Neutrophil (primary cell): ENCODE results near the gene ABR.
"Not testable (repeated sequence)": the region's sequence is repeated elsewhere in the genome, so short reads cannot be mapped to it uniquely, and the experiment has no call there.

Experiments
- H3K27ac ChIP-seq: fragments of 200-600 bp; sonication (generic); 2 replicates; pipeline ENCODE4 v1.5.1; 2016; ENCODE audit warnings: mild to moderate bottlenecking, moderate library complexity
- H3K27me3 ChIP-seq: fragments of 200-600 bp; sonication (generic); 2 replicates; pipeline ENCODE4 v1.6.0; 2016; ENCODE audit warnings: mild to moderate bottlenecking
- H3K36me3 ChIP-seq: fragments of 200-600 bp; sonication (generic); 2 replicates; pipeline ENCODE4 v1.5.1; 2017
- H3K4me1 ChIP-seq, 2 experiments: fragments of 200-600 bp in 1 of 2; sonication (generic) in 1 of 2; 1 replicate in 1 of 2; 2 replicates in 1 of 2; pipeline versions ENCODE4 v1.5.1 to v1.6.1; 2013 to 2016; ENCODE audit warnings: low read depth in 1 of 2, low read length in 1 of 2, mild to moderate bottlenecking in 1 of 2, moderate library complexity in 1 of 2; ENCODE audit not compliant: control insufficient read depth in 1 of 2, insufficient read depth in 1 of 2
- H3K4me3 ChIP-seq, 2 experiments: fragments of 200-600 bp in 1 of 2; sonication (generic) in 1 of 2; 1 replicate in 1 of 2; 2 replicates in 1 of 2; pipeline ENCODE4 v1.5.1; 2013 to 2016; ENCODE audit warnings: low read depth in 1 of 2, low read length in 1 of 2, mild to moderate bottlenecking in 1 of 2, moderate library complexity in 1 of 2
- H3K9me3 ChIP-seq: fragments of 200-600 bp; sonication (generic); 2 replicates; pipeline ENCODE4 v1.5.1; 2016
- CTCF ChIP-seq: fragments of 200-600 bp; sonication (generic); IDR thresholded peaks from 2 replicates; pipeline ENCODE4 v1.5.1; 2016; ENCODE audit warnings: antibody characterized with exemption

The ABR gene

GRCh38 chr17:1156864-1157263 lies 22.9 kb downstream of the ABR start:
- no peak overlapping the region for H3K4me3 ChIP-seq
- TF ChIP-seq CTCF = no peak
- no peaks in the 10 kb centered on the region for H3K9me3 ChIP-seq
- H3K27me3 ChIP-seq = no peaks in the 10 kb centered on the region
- no peaks in the 10 kb centered on the region for H3K36me3 ChIP-seq
- no peaks in the 10 kb centered on the region for H3K4me1 ChIP-seq
- no peak overlapping the region for H3K27ac ChIP-seq

DNA sequence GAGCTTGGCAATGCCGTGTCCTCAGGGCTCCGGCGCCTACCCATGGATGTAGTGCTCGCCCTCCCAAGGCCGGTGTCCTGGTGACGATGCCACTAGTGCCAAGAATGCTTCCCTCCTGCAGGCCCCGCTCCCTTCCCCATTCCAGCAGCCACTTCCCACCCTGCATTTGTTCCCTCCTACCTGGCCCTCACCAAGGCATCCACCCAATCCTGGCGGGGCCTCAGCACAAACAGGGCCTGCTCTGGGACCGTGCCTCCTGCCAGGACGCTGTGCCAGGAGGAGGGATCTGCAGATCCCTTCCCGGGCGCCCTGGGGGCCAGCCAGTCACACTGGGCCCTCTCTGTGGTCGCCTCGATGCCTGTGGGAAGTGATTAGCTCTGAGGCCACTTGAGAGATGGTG lies 25.1 kb downstream of the ABR start:
- Histone ChIP-seq H3K36me3 (no peaks in the 10 kb centered on the region), H3K4me3 (no peak overlapping the region), H3K27ac (no peak overlapping the region), H3K4me1 (no peaks in the 10 kb centered on the region), H3K9me3 (no peaks in the 10 kb centered on the region), H3K27me3 (no peaks in the 10 kb centered on the region)
- TF ChIP-seq CTCF = no peak

DNA sequence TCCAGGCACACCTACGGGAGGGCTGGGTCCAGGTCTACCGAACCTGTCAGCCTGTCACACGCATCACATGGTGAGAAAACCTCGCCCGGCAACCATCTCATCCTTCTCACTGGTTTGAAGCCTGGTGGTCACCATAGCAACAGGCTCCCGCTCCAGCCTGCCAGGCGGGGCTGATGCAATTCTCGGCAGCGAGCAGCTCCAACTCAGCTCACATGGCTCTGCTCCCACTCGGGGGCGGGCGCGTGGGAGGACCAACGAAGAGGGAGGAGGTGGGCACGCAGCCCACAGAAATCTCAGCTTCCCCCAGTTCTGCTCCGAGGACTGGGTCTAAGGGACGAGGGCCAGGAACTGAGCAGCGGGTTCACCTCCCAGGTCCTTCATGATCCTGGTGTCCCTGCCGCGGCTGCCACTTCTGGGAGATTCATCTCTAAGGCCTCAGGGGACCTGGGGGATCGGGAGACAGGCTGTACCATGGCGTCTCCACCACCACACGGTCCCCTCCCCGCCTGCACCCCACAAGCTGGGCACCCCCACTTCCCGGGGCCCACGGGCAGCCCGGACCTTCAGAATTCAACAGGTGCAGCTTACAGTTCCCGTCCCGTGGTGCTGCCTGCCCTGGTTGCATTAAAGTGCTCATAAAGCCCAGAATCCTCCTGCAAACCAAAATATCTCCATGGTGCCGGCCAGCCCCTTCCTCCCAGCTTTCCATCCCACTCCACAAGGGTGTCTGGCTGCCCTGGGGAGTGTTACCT lies 25.8 kb downstream of the ABR start:
- Histone ChIP-seq H3K27ac (no peak overlapping the region), H3K4me3 (no peak overlapping the region), H3K9me3 (no peaks in the 10 kb centered on the region), H3K27me3 (no peaks in the 10 kb centered on the region), H3K36me3 (no peaks in the 10 kb centered on the region), H3K4me1 (no peaks in the 10 kb centered on the region)
- TF ChIP-seq CTCF = no peak

- not testable (repeated sequence) for H3K4me3 ChIP-seq, H3K9me3 ChIP-seq, H3K36me3 ChIP-seq, H3K4me1 ChIP-seq, H3K27ac ChIP-seq, H3K27me3 ChIP-seq
Measured at GRCh38 chr17:1152582-1152981, 27.2 kb downstream of the ABR start.

DNA sequence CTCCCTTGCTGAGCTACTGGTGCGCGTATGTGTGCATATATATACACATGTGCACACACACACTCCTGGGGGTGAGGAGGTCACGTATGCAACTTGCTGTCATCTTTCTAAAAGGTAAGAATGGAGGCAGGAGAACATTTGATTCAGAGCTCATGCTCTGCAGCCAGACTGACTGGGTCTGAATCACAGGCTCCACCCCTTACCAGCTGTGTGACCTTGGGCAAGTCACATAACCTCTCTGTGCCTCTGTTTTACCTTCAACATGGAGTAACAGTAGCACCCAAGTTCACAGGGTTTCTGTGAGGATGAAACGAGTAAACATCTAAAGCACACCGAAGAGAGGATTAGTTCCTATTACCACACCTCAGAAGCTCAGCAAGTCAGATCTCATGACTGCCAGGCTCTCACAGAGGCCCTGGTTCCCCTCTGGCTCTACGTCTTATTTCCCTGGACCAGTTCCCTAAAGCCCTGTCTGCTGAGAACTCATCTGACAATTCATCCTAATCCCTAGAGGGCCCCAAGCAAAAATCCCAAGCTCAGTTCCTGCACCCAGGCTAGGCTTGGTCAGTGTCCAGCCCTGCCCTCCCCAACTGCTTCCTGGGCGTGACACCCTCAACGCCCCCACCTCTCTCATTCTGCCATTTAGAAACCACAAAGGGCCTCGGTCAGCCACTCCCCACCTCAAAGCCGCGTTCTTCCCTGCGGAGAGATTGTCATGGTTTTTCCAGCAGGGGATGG lies 28.7 kb downstream of the ABR start:
- H3K4me1 ChIP-seq = no peaks in the 10 kb centered on the region
- H3K27me3 ChIP-seq = no peaks in the 10 kb centered on the region
- H3K4me3 ChIP-seq = no peak overlapping the region
- H3K27ac ChIP-seq = no peak overlapping the region
- no peak for TF ChIP-seq CTCF
- no peaks in the 10 kb centered on the region for H3K9me3 ChIP-seq
- H3K36me3 ChIP-seq = no peaks in the 10 kb centered on the region

DNA sequence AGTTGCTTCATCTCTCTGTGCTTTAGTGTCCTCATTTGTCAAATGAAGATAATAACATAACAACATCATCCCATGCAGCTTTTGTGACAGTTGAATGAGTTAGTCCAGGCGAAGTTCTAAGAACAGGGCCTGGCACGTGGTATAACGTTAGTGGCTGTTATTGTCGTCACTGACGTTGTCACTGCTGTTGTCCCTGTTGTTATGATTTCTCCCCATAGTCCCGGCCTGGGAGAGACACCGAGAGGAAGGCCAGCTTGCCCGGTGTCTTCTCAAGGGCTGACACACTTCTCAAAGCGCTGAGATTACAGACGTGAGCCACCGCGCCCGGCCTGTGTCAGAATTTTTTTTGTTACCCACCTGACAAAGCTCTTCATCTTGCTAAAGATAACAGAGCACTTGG lies 29.9 kb downstream of the ABR start:
- Histone ChIP-seq H3K4me1 (no peaks in the 10 kb centered on the region), H3K36me3 (no peaks in the 10 kb centered on the region), H3K9me3 (no peaks in the 10 kb centered on the region), H3K27ac (no peak overlapping the region), H3K4me3 (no peak overlapping the region), H3K27me3 (no peaks in the 10 kb centered on the region)
- TF ChIP-seq CTCF = no peak
